Cardiac fibroblast (primary cell): ENCODE measurements around the gene FBXO3.

ENCODE experiments used
- DNase-seq, 2 donors: peaks; one replicate each; pipeline versions ENCODE4 v3.0.0 to v3.0.0-alpha.2; 2010; ENCODE audit warnings: low read depth in 2 of 2
- H3K4me3 ChIP-seq, 2 donors: replicated peaks in 1 of 2; 1 replicate in 1 of 2; 2 replicates in 1 of 2; pipeline ENCODE4 v1.5.1; 2011; ENCODE audit warnings: low read depth in 2 of 2, low read length in 2 of 2, mild to moderate bottlenecking in 2 of 2, moderate library complexity in 1 of 2
- CTCF ChIP-seq: IDR thresholded peaks from one replicate; pipeline ENCODE4 v1.5.1; 2011; ENCODE audit warnings: low read depth, mild to moderate bottlenecking, low read length, inconsistent platforms

The FBXO3 gene

GRCh38 chr11:33778675-33779074, 4.4 kb upstream of the FBXO3 start:
- no peak overlapping the region for H3K4me3 ChIP-seq
- peak; percentile 69 to 85 for DNase-seq
- TF ChIP-seq CTCF = no peak

GRCh38 chr11:33777906-33778305, 3.6 kb upstream of the FBXO3 start:
- no peak for TF ChIP-seq CTCF
- H3K4me3 ChIP-seq = no peak overlapping the region
- DNase-seq = no peak

GRCh38 chr11:33775832-33776470, 1.6 kb upstream of the FBXO3 start:
- DNase-seq = peak in 1 of 2 donors; percentile 9
- no peak overlapping the region for H3K4me3 ChIP-seq
- TF ChIP-seq CTCF = no peak

GRCh38 chr11:33775467-33775807, 1.1 kb upstream of the FBXO3 start:
- no peak overlapping the region for H3K4me3 ChIP-seq
- DNase-seq = no peak
- TF ChIP-seq CTCF = no peak

- DNase-seq = no peak
- TF ChIP-seq CTCF = no peak
- peak overlapping the region; percentile 83 to 94 for H3K4me3 ChIP-seq
Measured at GRCh38 chr11:33774736-33775466, 581 bp upstream of the FBXO3 start.

GRCh38 chr11:33773404-33773986, 825 bp downstream of the FBXO3 start:
- TF ChIP-seq CTCF = no peak
- H3K4me3 ChIP-seq = peak overlapping the region; percentile 83 to 94
- DNase-seq = peak in 1 of 2 donors; percentile 19
